HepG2 (cell line): Measurements from ENCODE around the gene CBLC. TPM values are rescaled to one million over a fixed set of nuclear protein-coding genes. Genes with fewer than 3 reads are reported as not detected.
A peak's percentile ranks its signal among the peaks of the same experiment; 100 is the strongest.

Experiments used
- ATAC-seq: fragments of 200-7000 bp; cut with Tn5 transposase; 3 replicates; pipeline ENCODE4 v1.9.1; 2020; ENCODE audit warnings: mild to moderate bottlenecking, moderate library complexity
- BruUV-seq: library from RNA; stranded (reverse); fragments of 400-500 nt; replicated peaks from 2 replicates; lab custom pipeline; 2021; lab: Mats Ljungman, UMichigan
- CTCF ChIA-PET: fragments of 300-600 bp; formaldehyde crosslinking; extraction: SDS; loops from one replicate; lab custom pipeline; 2021; ENCODE audit warnings: low total read pairs, inconsistent platforms, low intra/inter-chr PET ratio; lab: Yijun Ruan, JAX
- POLR2A ChIA-PET: fragments of 350-600 bp; sonication (Branson Sonifier 250); formaldehyde crosslinking; loops from one replicate; lab custom pipeline; 2020; ENCODE audit warnings: antibody characterized with exemption, inconsistent platforms; lab: Yijun Ruan, JAX
- DNase-seq: peaks from one replicate; pipeline ENCODE4 v3.0.0-alpha.2; 2015; ENCODE audit warnings: low spot score
- FAIRE-seq: peaks from 3 replicates; lab custom pipeline; 2011; peaks lifted over from hg19 to GRCh38; lab: Jason Lieb, UNC
- H2AFZ ChIP-seq: one replicate; pipeline ENCODE4 v1.6.1; 2011; ENCODE audit warnings: low read length, inconsistent platforms
- H3K27ac ChIP-seq: fragments of 300-600 bp; 3 replicates; pipeline ENCODE4 v1.8.0; 2011; ENCODE audit warnings: mixed run types, mild to moderate bottlenecking, mixed read lengths, low read length, inconsistent platforms; ENCODE audit not compliant: insufficient read depth; ENCODE audit errors: extremely low read length
- H3K27me3 ChIP-seq, 2 experiments: fragments of 200-600 bp in 1 of 2; 2 replicates in 1 of 2; 3 replicates in 1 of 2; pipeline versions ENCODE4 v1.6.0 to v1.8.0; 2011; ENCODE audit warnings: low read length in 2 of 2, mild to moderate bottlenecking in 2 of 2, moderate library complexity in 2 of 2, inconsistent platforms in 1 of 2; ENCODE audit not compliant: insufficient read depth in 2 of 2, control insufficient read depth in 1 of 2
- H3K36me3 ChIP-seq, 2 experiments: fragments of 200-600 bp in 1 of 2; replicated peaks in 1 of 2; 2 replicates in 1 of 2; 3 replicates in 1 of 2; pipeline versions ENCODE4 v1.5.1 to v1.8.0; 2011; ENCODE audit warnings: low read length in 2 of 2, inconsistent platforms in 1 of 2; ENCODE audit not compliant: insufficient read depth in 2 of 2, control insufficient read depth in 1 of 2
- H3K4me1 ChIP-seq: 2 replicates; pipeline ENCODE4 v1.5.1; 2012; ENCODE audit warnings: low read length, inconsistent platforms; ENCODE audit not compliant: insufficient read depth
- H3K4me2 ChIP-seq: 2 replicates; pipeline ENCODE4 v1.6.0; 2011; ENCODE audit warnings: low read depth, low read length, inconsistent platforms
- H3K4me3 ChIP-seq, 3 experiments: fragments of 200-600 bp in 1 of 3; sonication (generic), shearing (Covaris generic) in 1 of 3; replicated peaks in 1 of 3; 2 replicates each; pipeline ENCODE4 v1.5.1; 2011 to 2016; ENCODE audit warnings: low read length in 3 of 3, inconsistent platforms in 2 of 3, low read depth in 2 of 3, mild to moderate bottlenecking in 2 of 3, control low read depth in 1 of 3, mixed read lengths in 1 of 3; ENCODE audit not compliant: insufficient read depth in 1 of 3
- H3K79me2 ChIP-seq: one replicate; pipeline ENCODE4 v1.6.1; 2011; ENCODE audit warnings: low read length, inconsistent platforms; ENCODE audit not compliant: insufficient read depth
- H3K9ac ChIP-seq: 2 replicates; pipeline ENCODE4 v1.6.0; 2011; ENCODE audit warnings: mild to moderate bottlenecking, low read depth, low read length, inconsistent platforms; ENCODE audit not compliant: insufficient read depth
- H3K9me3 ChIP-seq: 2 replicates; pipeline ENCODE4 v1.5.1; 2012; ENCODE audit warnings: mild to moderate bottlenecking, low read length
- H4K20me1 ChIP-seq: 2 replicates; pipeline ENCODE4 v1.6.0; 2011; ENCODE audit warnings: inconsistent platforms, mild to moderate bottlenecking, low read length, moderate library complexity; ENCODE audit not compliant: insufficient read depth
- ADNP ChIP-seq: sonication (generic); formaldehyde crosslinking; IDR thresholded peaks from 2 replicates; pipeline ENCODE4 v1.4.0; 2020; ENCODE audit warnings: missing genetic modification reagents
- ATAD3A ChIP-seq: sonication (generic); formaldehyde crosslinking; IDR thresholded peaks from 2 replicates; pipeline ENCODE4 v1.4.0; 2020; ENCODE audit warnings: missing genetic modification reagents
- EED ChIP-seq: sonication (generic); formaldehyde crosslinking; IDR thresholded peaks from 2 replicates; pipeline ENCODE4 v1.5.0; 2020; ENCODE audit warnings: mild to moderate bottlenecking, missing genetic modification reagents
- FOXA3 ChIP-seq: IDR thresholded peaks from 2 replicates; pipeline ENCODE4 v1.6.1; 2016; ENCODE audit warnings: missing genetic modification reagents, missing compliant biosample characterization
- HIVEP1 ChIP-seq: sonication (generic); formaldehyde crosslinking; IDR thresholded peaks from 2 replicates; pipeline ENCODE4 v1.4.0; 2020; ENCODE audit warnings: mild to moderate bottlenecking, missing genetic modification reagents
- MAF1 ChIP-seq: sonication (generic); formaldehyde crosslinking; IDR thresholded peaks from 2 replicates; pipeline ENCODE4 v1.5.0; 2020; ENCODE audit warnings: missing genetic modification reagents, borderline replicate concordance
- MAFK ChIP-seq, 2 experiments: IDR thresholded peaks in 1 of 2; conservative IDR thresholded peaks in 1 of 2; 2 replicates each; pipeline ENCODE4 v1.6.1; 2011; ENCODE audit warnings: improper control_type of control experiment in 2 of 2, low read length in 2 of 2
- MED8 ChIP-seq: sonication (generic); formaldehyde crosslinking; IDR thresholded peaks from 2 replicates; pipeline ENCODE4 v1.8.1; 2023; ENCODE audit warnings: mild to moderate bottlenecking, missing genetic modification reagents; ENCODE audit not compliant: insufficient replicate concordance
- SIN3B ChIP-seq: fragments of 150-350 bp; IDR thresholded peaks from 2 replicates; pipeline ENCODE4 v1.6.1; 2014; ENCODE audit warnings: low read length
- SKI ChIP-seq: fragments of 450-650 bp; IDR thresholded peaks from one replicate; pipeline ENCODE4 v1.6.1; 2018; ENCODE audit warnings: mild to moderate bottlenecking; ENCODE audit not compliant: partially characterized antibody
- TRIM24 ChIP-seq: sonication (generic); formaldehyde crosslinking; IDR thresholded peaks from 2 replicates; pipeline ENCODE4 v1.8.0; 2022; ENCODE audit warnings: mild to moderate bottlenecking, missing genetic modification reagents
- ZNF124 ChIP-seq: sonication (generic); formaldehyde crosslinking; IDR thresholded peaks from 2 replicates; pipeline ENCODE4 v1.4.0; 2020; ENCODE audit warnings: missing genetic modification reagents
- ZNF451 ChIP-seq: sonication (generic); formaldehyde crosslinking; IDR thresholded peaks from 2 replicates; pipeline ENCODE4 v1.5.0; 2020; ENCODE audit warnings: mild to moderate bottlenecking, missing genetic modification reagents
- ZNF570 ChIP-seq: sonication (generic); formaldehyde crosslinking; IDR thresholded peaks from 2 replicates; pipeline ENCODE4 v1.4.0; 2020; ENCODE audit warnings: mild to moderate bottlenecking, missing genetic modification reagents, borderline replicate concordance
- ZNF781 ChIP-seq: sonication (generic); formaldehyde crosslinking; IDR thresholded peaks from 2 replicates; pipeline ENCODE4 v1.5.1; 2020; ENCODE audit warnings: borderline replicate concordance, mild to moderate bottlenecking, missing genetic modification reagents; ENCODE audit errors: not compliant biosample characterization
- WGBS: methylation state at CpG from one replicate; pipeline ENCODE4 v1.1.6; 2017; ENCODE audit warnings: low lambda C conversion rate; 5-methylcytosine and 5-hydroxymethylcytosine counted together
- in situ Hi-C: cut with HindIII; loops from 2 replicates; pipeline ENCODE4 v1.10.0; 2017; ENCODE audit warnings: low pct_unique_long_range_greater_than_20kb; ENCODE audit not compliant: extremely low pct_ligation_motif_present
- intact Hi-C: fragments of 100-400 bp; cut with micrococcal nuclease; formaldehyde crosslinking; loops from one replicate; pipeline ENCODE4 v1.10.0; 2022; ENCODE audit not compliant: unreplicated experiment
- polyA plus RNA-seq, 8 experiments: library from polyadenylated mRNA; depleted of rRNA in 3 of 8; stranded (reverse) in 7 of 8; unstranded in 1 of 8; fragments of >200 nt; fragmentation: Illumina TruSeq in 4 of 8; extraction: Trizol in 4 of 8; gene quantifications; 2 replicates each; pipeline versions ENCODE4 v1.2.1 to v1.2.3, GENCODE V29; 2011 to 2016; ENCODE audit warnings: low read depth in 4 of 8, missing spikeins in 1 of 8, mixed read lengths in 1 of 8; ENCODE audit not compliant: insufficient read depth in 1 of 8
- total RNA-seq, 5 experiments: library from RNA; depleted of rRNA; stranded (reverse); fragments of >200 nt; fragmentation: Illumina TruSeq; extraction: Trizol; gene quantifications; 2 replicates each; pipeline ENCODE4 v1.2.3, GENCODE V29; 2016; ENCODE audit warnings: low read depth in 1 of 5
- TF ChIP-seq, protein P1 (sequence below): IDR thresholded peaks from 2 replicates; pipeline ENCODE4 v1.6.1; 2016
- TF ChIP-seq, protein P2 (sequence below): sonication (generic); formaldehyde crosslinking; IDR thresholded peaks from 2 replicates; pipeline ENCODE4 v1.8.0; 2022; ENCODE audit warnings: mild to moderate bottlenecking, missing genetic modification reagents
- TF ChIP-seq, protein P3 (sequence below): sonication (generic); formaldehyde crosslinking; IDR thresholded peaks from 2 replicates; pipeline ENCODE4 v1.4.0; 2020; ENCODE audit warnings: missing genetic modification reagents
- TF ChIP-seq, protein P4 (sequence below): IDR thresholded peaks from 2 replicates; pipeline ENCODE4 v1.6.1; 2016

Gene CBLC
- total and polyA plus RNA-seq, 2 of the 13 experiments (the other 11 are each of a cell fraction or from before 2014, with no cell fraction given), result 1.8 to 2.6 TPM

DNA sequence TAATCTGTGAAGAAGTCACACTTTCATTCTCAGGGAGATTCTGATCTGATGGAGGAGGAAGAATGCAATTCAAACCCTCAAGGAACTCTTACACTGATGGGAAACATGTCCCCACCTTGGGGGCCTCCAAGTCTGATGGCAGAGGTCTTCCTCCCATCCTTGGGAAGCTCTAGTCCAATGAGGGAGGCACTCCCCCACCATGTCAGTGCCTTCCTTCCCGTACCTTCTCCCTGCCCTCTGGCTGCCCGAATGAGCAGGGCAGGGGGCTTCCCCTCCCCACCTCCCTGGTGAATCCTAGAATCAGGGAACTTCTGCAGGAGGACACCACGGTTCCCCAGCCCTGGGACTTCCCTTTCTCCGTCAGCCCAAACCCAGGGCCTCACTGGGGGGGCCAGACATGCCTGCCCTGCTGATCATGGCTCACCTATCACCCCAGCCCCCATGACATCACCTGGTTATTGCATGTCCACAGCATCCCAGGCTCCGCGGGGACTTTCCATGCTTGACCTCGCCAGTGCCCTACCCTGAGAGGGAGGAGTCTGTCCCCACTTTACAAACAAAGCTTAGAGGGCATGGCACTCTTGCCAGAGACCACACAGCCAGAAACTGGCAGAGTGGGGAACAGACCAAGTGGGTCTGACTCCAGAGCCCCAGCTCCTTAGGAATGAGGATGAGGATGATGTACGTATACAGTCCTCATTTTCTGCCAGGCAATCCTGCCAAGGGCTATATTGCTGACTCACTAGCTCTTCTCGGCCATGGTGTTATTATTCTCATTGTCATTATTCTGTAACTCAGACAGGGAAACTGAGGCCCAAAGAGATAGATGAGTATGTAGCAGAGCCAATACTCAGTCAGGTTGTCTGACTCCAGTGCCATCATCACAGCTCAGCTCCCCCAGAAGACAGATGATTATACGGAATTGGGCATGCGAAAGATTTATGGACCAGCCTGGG lies 38.8 kb upstream of the CBLC start:
- no peak for FAIRE-seq
- no peak overlapping the region for H2AFZ ChIP-seq
- TF ChIP-seq EED (CRISPR knock-in tag) (no peak), ADNP (CRISPR knock-in tag) (no peak), TRIM24 (CRISPR knock-in tag) (no peak), ZNF451 (CRISPR knock-in tag) (no peak), ZNF124 (CRISPR knock-in tag) (no peak), SKI (peak; percentile 32), MED8 (CRISPR knock-in tag) (no peak), MAF1 (CRISPR knock-in tag) (no peak), ZNF781 (no peak), HIVEP1 (no peak), MAFK (conservative IDR thresholded peaks at IDR 0.05 in 1 of 2, IDR thresholded peaks at IDR 0.05 in 1 of 2; ENCODE audit: low read length in 2 of 2) (peak; percentile 8 to 36; a peak in 1 of 4 replicates), SIN3B (no peak), ZNF570 (no peak), FOXA3 (CRISPR knock-in tag) (peak; percentile 47), ATAD3A (no peak)
- TF ChIP-seq, protein P1, sequence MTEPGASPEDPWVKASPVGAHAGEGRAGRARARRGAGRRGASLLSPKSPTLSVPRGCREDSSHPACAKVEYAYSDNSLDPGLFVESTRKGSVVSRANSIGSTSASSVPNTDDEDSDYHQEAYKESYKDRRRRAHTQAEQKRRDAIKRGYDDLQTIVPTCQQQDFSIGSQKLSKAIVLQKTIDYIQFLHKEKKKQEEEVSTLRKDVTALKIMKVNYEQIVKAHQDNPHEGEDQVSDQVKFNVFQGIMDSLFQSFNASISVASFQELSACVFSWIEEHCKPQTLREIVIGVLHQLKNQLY (CRISPR knock-in tag), result no peak
- TF ChIP-seq, protein P2, sequence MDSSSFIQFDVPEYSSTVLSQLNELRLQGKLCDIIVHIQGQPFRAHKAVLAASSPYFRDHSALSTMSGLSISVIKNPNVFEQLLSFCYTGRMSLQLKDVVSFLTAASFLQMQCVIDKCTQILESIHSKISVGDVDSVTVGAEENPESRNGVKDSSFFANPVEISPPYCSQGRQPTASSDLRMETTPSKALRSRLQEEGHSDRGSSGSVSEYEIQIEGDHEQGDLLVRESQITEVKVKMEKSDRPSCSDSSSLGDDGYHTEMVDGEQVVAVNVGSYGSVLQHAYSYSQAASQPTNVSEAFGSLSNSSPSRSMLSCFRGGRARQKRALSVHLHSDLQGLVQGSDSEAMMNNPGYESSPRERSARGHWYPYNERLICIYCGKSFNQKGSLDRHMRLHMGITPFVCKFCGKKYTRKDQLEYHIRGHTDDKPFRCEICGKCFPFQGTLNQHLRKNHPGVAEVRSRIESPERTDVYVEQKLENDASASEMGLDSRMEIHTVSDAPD (CRISPR knock-in tag), result no peak
- TF ChIP-seq, protein P3, sequence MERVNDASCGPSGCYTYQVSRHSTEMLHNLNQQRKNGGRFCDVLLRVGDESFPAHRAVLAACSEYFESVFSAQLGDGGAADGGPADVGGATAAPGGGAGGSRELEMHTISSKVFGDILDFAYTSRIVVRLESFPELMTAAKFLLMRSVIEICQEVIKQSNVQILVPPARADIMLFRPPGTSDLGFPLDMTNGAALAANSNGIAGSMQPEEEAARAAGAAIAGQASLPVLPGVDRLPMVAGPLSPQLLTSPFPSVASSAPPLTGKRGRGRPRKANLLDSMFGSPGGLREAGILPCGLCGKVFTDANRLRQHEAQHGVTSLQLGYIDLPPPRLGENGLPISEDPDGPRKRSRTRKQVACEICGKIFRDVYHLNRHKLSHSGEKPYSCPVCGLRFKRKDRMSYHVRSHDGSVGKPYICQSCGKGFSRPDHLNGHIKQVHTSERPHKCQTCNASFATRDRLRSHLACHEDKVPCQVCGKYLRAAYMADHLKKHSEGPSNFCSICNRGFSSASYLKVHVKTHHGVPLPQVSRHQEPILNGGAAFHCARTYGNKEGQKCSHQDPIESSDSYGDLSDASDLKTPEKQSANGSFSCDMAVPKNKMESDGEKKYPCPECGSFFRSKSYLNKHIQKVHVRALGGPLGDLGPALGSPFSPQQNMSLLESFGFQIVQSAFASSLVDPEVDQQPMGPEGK (CRISPR knock-in tag), result peak; percentile 80; the same call in 1 of the 2 replicates
- TF ChIP-seq, protein P4, sequence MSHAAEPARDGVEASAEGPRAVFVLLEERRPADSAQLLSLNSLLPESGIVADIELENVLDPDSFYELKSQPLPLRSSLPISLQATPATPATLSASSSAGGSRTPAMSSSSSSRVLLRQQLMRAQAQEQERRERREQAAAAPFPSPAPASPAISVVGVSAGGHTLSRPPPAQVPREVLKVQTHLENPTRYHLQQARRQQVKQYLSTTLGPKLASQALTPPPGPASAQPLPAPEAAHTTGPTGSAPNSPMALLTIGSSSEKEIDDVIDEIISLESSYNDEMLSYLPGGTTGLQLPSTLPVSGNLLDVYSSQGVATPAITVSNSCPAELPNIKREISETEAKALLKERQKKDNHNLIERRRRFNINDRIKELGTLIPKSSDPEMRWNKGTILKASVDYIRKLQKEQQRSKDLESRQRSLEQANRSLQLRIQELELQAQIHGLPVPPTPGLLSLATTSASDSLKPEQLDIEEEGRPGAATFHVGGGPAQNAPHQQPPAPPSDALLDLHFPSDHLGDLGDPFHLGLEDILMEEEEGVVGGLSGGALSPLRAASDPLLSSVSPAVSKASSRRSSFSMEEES, result 0 out of 2 replicates have a peak, but pooled peaks have one; percentile 22

More for the DNA sequence above, 38.8 kb upstream of the CBLC start:
- intact Hi-C loops (no loop called here), in situ Hi-C loops (no loop called here)
- H3K27me3 ChIP-seq, result no peaks in the 10 kb centered on the region
- WGBS, result 26% methylated on average over 8 of the region's 11 CpGs
- no peak overlapping the region for H3K27ac ChIP-seq
- DNase-seq (peak; percentile 62), ATAC-seq (peak; percentile 35)
- POLR2A ChIA-PET, result interaction anchor here (0.7 to 4.0 kb wide), 6 partner anchors 10 to 107 kb away, joined by 3 to 45 read pairs (median 5); partner anchors contain the start of gene NECTIN2
- no TSS peak for BruUV-seq
- no peaks in the 10 kb centered on the region for H4K20me1 ChIP-seq
- H3K79me2 ChIP-seq, result no peaks in the 10 kb centered on the region
- no peak overlapping the region for H3K9ac ChIP-seq
- CTCF ChIA-PET, result no interaction called here
- peak overlapping the region in 1 of 3 experiments; percentile 9; a peak in 1 of 6 replicates for H3K4me3 ChIP-seq
- peak overlapping the region; percentile 53 for H3K4me2 ChIP-seq
- no peaks in the 10 kb centered on the region for H3K36me3 ChIP-seq
- H3K4me1 ChIP-seq, result peaks cover 89% of the 10 kb centered on the region
- no peaks in the 10 kb centered on the region for H3K9me3 ChIP-seq
